Measurements from ENCODE around the gene C1QL2.

Gene C1QL2

GRCh38 chr2:119158563-119159347 is at the start of gene C1QL2:
TSS of gene C1QL2 (minus strand) at chr2:119158751. CDS start at chr2:119158269, 482 bp downstream.
- Histone ChIP-seq H3K27me3 (ENCODE audit: control insufficient read depth in 1 of 2, insufficient read depth in 2 of 2, low read length in 2 of 2) (peaks cover 34 to 50% of the 10 kb centered on the region in 2 donors), H3K36me3 (ENCODE audit: control insufficient read depth in 2 of 2, insufficient read depth in 2 of 2, low read length in 2 of 2) (no peaks in the 10 kb centered on the region), H3K9me3 (ENCODE audit: control insufficient read depth in 2 of 2, low read length in 2 of 2) (peaks cover 0 to 2% of the 10 kb centered on the region in 2 donors), H3K27ac (ENCODE audit: low read length) (no peak within 1 kb of the TSS), H3K4me3 (ENCODE audit: low read length in 2 of 2) (no peak within 1 kb of the TSS), H3K4me1 (ENCODE audit: control insufficient read depth, insufficient read depth, low read length) (peaks cover 3% of the 10 kb centered on the region), H3K9ac (ENCODE audit: low read length in 2 of 2) (no peak within 1 kb of the TSS)

DNA sequence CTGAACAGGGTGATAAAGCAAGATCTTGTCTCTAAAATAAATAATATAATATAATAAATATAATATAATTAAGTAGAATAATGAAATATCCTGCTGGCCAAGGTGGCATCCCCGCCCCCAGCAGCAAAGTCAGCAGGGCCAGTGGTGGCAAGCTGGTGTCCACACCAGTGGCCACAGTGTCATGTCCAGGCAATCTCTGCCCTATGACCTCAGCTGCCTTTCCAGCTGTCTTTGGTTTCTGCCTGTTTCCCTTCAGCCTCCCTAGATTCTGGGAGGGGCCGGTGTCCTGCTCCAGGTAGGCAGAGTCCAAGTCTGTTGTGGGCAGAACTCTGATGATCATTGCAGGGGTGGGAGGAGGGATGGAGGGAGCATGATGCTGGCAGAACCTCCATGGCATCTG is 48.9 kb upstream of the C1QL2 start:
- no peak overlapping the region for H3K4me3 ChIP-seq (ENCODE audit: low read length in 2 of 2)
- H3K9ac ChIP-seq (ENCODE audit: low read length in 2 of 2), result no peak overlapping the region

DNA sequence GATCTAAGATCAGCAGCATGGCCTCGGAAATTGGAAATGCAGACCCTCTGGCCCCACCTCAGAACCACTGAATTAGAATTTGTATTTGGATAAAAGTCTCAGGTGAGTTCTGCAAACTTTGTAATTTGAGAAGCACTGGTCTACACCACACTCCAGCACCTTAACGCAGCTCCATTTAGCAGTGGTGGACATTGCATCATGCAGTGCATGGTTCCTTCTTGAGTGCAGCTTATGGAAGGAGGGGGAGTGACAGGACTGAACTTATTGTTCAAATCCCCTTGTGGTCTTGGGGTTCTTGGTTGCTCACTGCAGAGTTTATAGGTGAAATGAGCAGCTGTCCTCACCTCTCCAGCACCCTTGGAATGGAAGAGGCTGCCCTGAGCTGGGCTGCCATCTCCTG is 47.6 kb upstream of the C1QL2 start:
- Histone ChIP-seq H3K9ac (ENCODE audit: low read length in 2 of 2) (no peak overlapping the region), H3K36me3 (ENCODE audit: control insufficient read depth in 2 of 2, insufficient read depth in 2 of 2, low read length in 2 of 2) (no peaks in the 10 kb centered on the region), H3K4me3 (ENCODE audit: low read length in 2 of 2) (no peak overlapping the region), H3K27ac (ENCODE audit: low read length) (no peak overlapping the region), H3K4me1 (ENCODE audit: control insufficient read depth, insufficient read depth, low read length) (no peaks in the 10 kb centered on the region), H3K9me3 (ENCODE audit: control insufficient read depth in 2 of 2, low read length in 2 of 2) (no peaks in the 10 kb centered on the region), H3K27me3 (ENCODE audit: control insufficient read depth in 1 of 2, insufficient read depth in 2 of 2, low read length in 2 of 2) (peaks cover 0 to 5% of the 10 kb centered on the region in 2 donors)

More for the DNA sequence above, 48.9 kb upstream of the C1QL2 start:
- Histone ChIP-seq H3K36me3 (ENCODE audit: control insufficient read depth in 2 of 2, insufficient read depth in 2 of 2, low read length in 2 of 2) (no peaks in the 10 kb centered on the region), H3K27me3 (ENCODE audit: control insufficient read depth in 1 of 2, insufficient read depth in 2 of 2, low read length in 2 of 2) (peaks cover 0 to 5% of the 10 kb centered on the region in 2 donors), H3K27ac (ENCODE audit: low read length) (no peak overlapping the region), H3K4me1 (ENCODE audit: control insufficient read depth, insufficient read depth, low read length) (peaks cover 3% of the 10 kb centered on the region), H3K9me3 (ENCODE audit: control insufficient read depth in 2 of 2, low read length in 2 of 2) (no peaks in the 10 kb centered on the region)

DNA sequence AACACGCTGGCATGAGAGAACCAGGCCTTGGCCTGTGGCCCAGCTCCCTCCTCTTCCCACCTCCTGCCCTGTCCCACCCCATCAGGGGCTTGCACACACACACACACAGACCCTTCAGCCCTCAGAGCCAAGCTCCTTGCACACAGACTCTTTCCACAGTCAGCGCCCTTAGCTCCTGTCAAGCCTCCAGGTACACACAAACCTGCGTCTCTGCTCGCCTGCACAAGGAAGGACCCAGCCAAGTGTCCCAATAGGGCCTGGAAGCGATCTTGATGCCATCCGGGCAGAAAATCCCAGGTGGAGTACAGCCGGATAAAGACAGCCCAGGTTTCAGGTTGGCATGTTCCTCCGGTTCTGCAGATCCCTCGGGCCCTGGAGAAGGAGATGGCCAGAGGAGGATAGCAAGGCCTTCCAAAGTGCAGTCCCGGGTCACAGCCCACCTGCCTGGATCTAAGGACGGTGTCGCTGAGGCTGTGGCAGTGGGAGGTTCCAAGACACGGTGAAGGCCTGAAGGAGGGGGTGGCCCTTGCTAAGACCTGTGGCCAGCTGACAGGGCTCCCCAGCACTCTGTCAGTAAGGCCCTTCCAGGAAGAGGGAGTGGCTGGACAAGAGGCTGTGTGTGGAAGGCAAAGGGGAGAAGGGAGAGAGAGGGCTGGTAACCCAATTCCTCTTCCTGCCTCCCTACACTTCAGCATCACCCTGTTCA is 46.6 kb upstream of the C1QL2 start:
- no peaks in the 10 kb centered on the region for H3K36me3 ChIP-seq (ENCODE audit: control insufficient read depth in 2 of 2, insufficient read depth in 2 of 2, low read length in 2 of 2)
- H3K27ac ChIP-seq (ENCODE audit: low read length), result no peak overlapping the region
- no peaks in the 10 kb centered on the region for H3K9me3 ChIP-seq (ENCODE audit: control insufficient read depth in 2 of 2, low read length in 2 of 2)
- H3K4me3 ChIP-seq (ENCODE audit: low read length in 2 of 2), result no peak overlapping the region
- no peaks in the 10 kb centered on the region for H3K4me1 ChIP-seq (ENCODE audit: control insufficient read depth, insufficient read depth, low read length)
- H3K9ac ChIP-seq (ENCODE audit: low read length in 2 of 2), result no peak overlapping the region
- peaks cover 0 to 5% of the 10 kb centered on the region in 2 donors for H3K27me3 ChIP-seq (ENCODE audit: control insufficient read depth in 1 of 2, insufficient read depth in 2 of 2, low read length in 2 of 2)

- Histone ChIP-seq H3K9me3 (ENCODE audit: control insufficient read depth in 2 of 2, low read length in 2 of 2) (no peaks in the 10 kb centered on the region), H3K27me3 (ENCODE audit: control insufficient read depth in 1 of 2, insufficient read depth in 2 of 2, low read length in 2 of 2) (peaks cover 0 to 5% of the 10 kb centered on the region in 2 donors), H3K27ac (ENCODE audit: low read length) (no peak overlapping the region), H3K4me3 (ENCODE audit: low read length in 2 of 2) (no peak overlapping the region), H3K4me1 (ENCODE audit: control insufficient read depth, insufficient read depth, low read length) (no peaks in the 10 kb centered on the region), H3K9ac (ENCODE audit: low read length in 2 of 2) (no peak overlapping the region), H3K36me3 (ENCODE audit: control insufficient read depth in 2 of 2, insufficient read depth in 2 of 2, low read length in 2 of 2) (no peaks in the 10 kb centered on the region)
Measured at GRCh38 chr2:119204525-119204924, 46.0 kb upstream of the C1QL2 start.

GRCh38 chr2:119202610-119203310 is 44.2 kb upstream of the C1QL2 start:
- no peaks in the 10 kb centered on the region for H3K4me1 ChIP-seq (ENCODE audit: control insufficient read depth, insufficient read depth, low read length)
- no peaks in the 10 kb centered on the region for H3K9me3 ChIP-seq (ENCODE audit: control insufficient read depth in 2 of 2, low read length in 2 of 2)
- no peaks in the 10 kb centered on the region for H3K36me3 ChIP-seq (ENCODE audit: control insufficient read depth in 2 of 2, insufficient read depth in 2 of 2, low read length in 2 of 2)
- no peak overlapping the region for H3K9ac ChIP-seq (ENCODE audit: low read length in 2 of 2)
- peaks cover 0 to 10% of the 10 kb centered on the region in 2 donors for H3K27me3 ChIP-seq (ENCODE audit: control insufficient read depth in 1 of 2, insufficient read depth in 2 of 2, low read length in 2 of 2)
- H3K27ac ChIP-seq (ENCODE audit: low read length), result no peak overlapping the region
- no peak overlapping the region for H3K4me3 ChIP-seq (ENCODE audit: low read length in 2 of 2)

- Histone ChIP-seq H3K9me3 (ENCODE audit: control insufficient read depth in 2 of 2, low read length in 2 of 2) (no peaks in the 10 kb centered on the region), H3K36me3 (ENCODE audit: control insufficient read depth in 2 of 2, insufficient read depth in 2 of 2, low read length in 2 of 2) (no peaks in the 10 kb centered on the region), H3K4me1 (ENCODE audit: control insufficient read depth, insufficient read depth, low read length) (no peaks in the 10 kb centered on the region), H3K27me3 (ENCODE audit: control insufficient read depth in 1 of 2, insufficient read depth in 2 of 2, low read length in 2 of 2) (peaks cover 0 to 7% of the 10 kb centered on the region in 2 donors), H3K9ac (ENCODE audit: low read length in 2 of 2) (no peak overlapping the region), H3K4me3 (ENCODE audit: low read length in 2 of 2) (no peak overlapping the region), H3K27ac (ENCODE audit: low read length) (no peak overlapping the region)
Measured at GRCh38 chr2:119201815-119202214, 43.3 kb upstream of the C1QL2 start.

GRCh38 chr2:119198240-119198840 is 39.8 kb upstream of the C1QL2 start:
- Histone ChIP-seq H3K9ac (ENCODE audit: low read length in 2 of 2) (no peak overlapping the region), H3K27ac (ENCODE audit: low read length) (no peak overlapping the region), H3K9me3 (ENCODE audit: control insufficient read depth in 2 of 2, low read length in 2 of 2) (no peaks in the 10 kb centered on the region), H3K36me3 (ENCODE audit: control insufficient read depth in 2 of 2, insufficient read depth in 2 of 2, low read length in 2 of 2) (no peaks in the 10 kb centered on the region), H3K27me3 (ENCODE audit: control insufficient read depth in 1 of 2, insufficient read depth in 2 of 2, low read length in 2 of 2) (peaks cover 0 to 7% of the 10 kb centered on the region in 2 donors), H3K4me3 (ENCODE audit: low read length in 2 of 2) (no peak overlapping the region), H3K4me1 (ENCODE audit: control insufficient read depth, insufficient read depth, low read length) (no peaks in the 10 kb centered on the region)

DNA sequence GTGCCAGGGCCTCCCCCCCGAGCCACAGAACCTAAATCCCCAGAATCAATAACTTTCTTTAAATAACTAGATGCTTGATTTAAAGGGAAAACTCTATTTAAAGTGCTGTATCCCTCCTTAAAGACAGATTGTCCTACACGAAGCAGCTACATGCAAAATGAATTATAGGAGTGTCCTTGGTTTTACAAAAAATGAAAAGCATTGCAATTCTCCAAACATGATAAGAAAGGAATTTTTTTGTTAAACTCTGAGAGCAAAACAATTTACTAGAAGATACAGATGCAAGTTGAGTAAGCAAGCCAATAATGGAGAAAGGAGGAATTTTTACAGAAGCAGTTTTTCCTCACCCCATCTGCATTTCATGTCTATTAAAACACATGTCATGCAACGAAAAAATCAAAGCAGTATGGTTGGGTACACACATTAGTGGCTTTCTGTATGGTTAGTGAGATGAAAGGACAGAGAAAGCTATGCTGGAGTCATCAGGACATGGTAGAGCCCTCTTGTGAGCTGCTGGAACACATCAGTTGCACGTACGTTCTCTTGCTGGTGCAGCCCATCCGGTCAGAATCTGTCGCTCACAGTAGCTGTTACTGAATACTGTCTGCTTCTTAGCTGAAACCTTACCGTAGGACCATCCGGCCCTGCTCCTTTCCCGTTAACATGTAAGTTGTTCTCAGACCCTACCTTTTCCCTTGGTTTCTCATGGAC is 39.1 kb upstream of the C1QL2 start:
- H3K27ac ChIP-seq (ENCODE audit: low read length), result no peak overlapping the region
- H3K4me3 ChIP-seq (ENCODE audit: low read length in 2 of 2), result no peak overlapping the region
- no peaks in the 10 kb centered on the region for H3K36me3 ChIP-seq (ENCODE audit: control insufficient read depth in 2 of 2, insufficient read depth in 2 of 2, low read length in 2 of 2)
- H3K27me3 ChIP-seq (ENCODE audit: control insufficient read depth in 1 of 2, insufficient read depth in 2 of 2, low read length in 2 of 2), result peaks cover 0 to 10% of the 10 kb centered on the region in 2 donors
- H3K9me3 ChIP-seq (ENCODE audit: control insufficient read depth in 2 of 2, low read length in 2 of 2), result no peaks in the 10 kb centered on the region
- no peak overlapping the region for H3K9ac ChIP-seq (ENCODE audit: low read length in 2 of 2)
- H3K4me1 ChIP-seq (ENCODE audit: control insufficient read depth, insufficient read depth, low read length), result no peaks in the 10 kb centered on the region

DNA sequence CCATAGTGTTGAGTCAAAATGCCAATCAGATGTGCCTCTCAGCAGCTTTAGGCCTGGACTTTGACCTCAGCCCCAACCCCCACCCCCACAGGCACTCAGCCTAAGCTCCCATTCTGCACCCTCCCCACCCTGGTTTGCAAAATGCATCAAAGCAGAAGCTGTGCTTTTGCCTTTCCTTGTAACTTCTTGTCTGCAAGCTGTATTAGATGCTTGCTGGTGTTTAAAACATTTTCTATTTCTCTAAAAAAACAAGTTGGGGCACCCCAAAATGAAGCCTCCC is 38.5 kb upstream of the C1QL2 start:
- H3K9ac ChIP-seq (ENCODE audit: low read length in 2 of 2), result no peak overlapping the region
- H3K36me3 ChIP-seq (ENCODE audit: control insufficient read depth in 2 of 2, insufficient read depth in 2 of 2, low read length in 2 of 2), result no peaks in the 10 kb centered on the region
- peaks cover 0 to 10% of the 10 kb centered on the region in 2 donors for H3K27me3 ChIP-seq (ENCODE audit: control insufficient read depth in 1 of 2, insufficient read depth in 2 of 2, low read length in 2 of 2)

More for the DNA sequence above, 38.5 kb upstream of the C1QL2 start:
- Histone ChIP-seq H3K9me3 (ENCODE audit: control insufficient read depth in 2 of 2, low read length in 2 of 2) (no peaks in the 10 kb centered on the region), H3K4me1 (ENCODE audit: control insufficient read depth, insufficient read depth, low read length) (no peaks in the 10 kb centered on the region), H3K27ac (ENCODE audit: low read length) (no peak overlapping the region), H3K4me3 (ENCODE audit: low read length in 2 of 2) (no peak overlapping the region)

All from stomach smooth muscle (tissue), 2 donors.